ENCODE measurements around the gene ADAD1. TPM values are rescaled to one million over a fixed set of nuclear protein-coding genes. Genes with fewer than 3 reads are reported as not detected.

ADAD1 gene
- total RNA-seq, 4 donors from 2014 or later = 0.55 TPM; not detected in 3

GRCh38 chr4:122377352-122377751 lies 1.5 kb upstream of the ADAD1 start:
- no peaks in the 10 kb centered on the region for H3K27me3 ChIP-seq
- no peaks in the 10 kb centered on the region for H3K36me3 ChIP-seq
- no peaks in the 10 kb centered on the region for H3K4me1 ChIP-seq
- DNase-seq = no peak
- no peak for TF ChIP-seq CTCF (IDR thresholded peaks at IDR 0.05)
- no peak for TF ChIP-seq POLR2A (IDR thresholded peaks at IDR 0.05)
- no peak overlapping the region for H3K27ac ChIP-seq
- H3K9me3 ChIP-seq = no peaks in the 10 kb centered on the region
- no peak overlapping the region for H3K4me3 ChIP-seq
- intact Hi-C loops (cut with DNase I; ENCODE audit: low total_unique reads) = no loop called here

GRCh38 chr4:122379239-122379638 lies 428 bp downstream of the ADAD1 start:
- Histone ChIP-seq H3K36me3 (no peaks in the 10 kb centered on the region), H3K9me3 (no peaks in the 10 kb centered on the region), H3K4me1 (no peaks in the 10 kb centered on the region), H3K27ac (no peak overlapping the region), H3K27me3 (no peaks in the 10 kb centered on the region), H3K4me3 (no peak overlapping the region)
- intact Hi-C loops (cut with DNase I; ENCODE audit: low total_unique reads) = no loop called here
- TF ChIP-seq CTCF (IDR thresholded peaks at IDR 0.05) (no peak), POLR2A (IDR thresholded peaks at IDR 0.05) (no peak)
- DNase-seq = no peak

GRCh38 chr4:122383341-122383740 lies 4.5 kb downstream of the ADAD1 start:
- H3K27me3 ChIP-seq = no peaks in the 10 kb centered on the region
- no peak for DNase-seq
- no peaks in the 10 kb centered on the region for H3K36me3 ChIP-seq
- no peaks in the 10 kb centered on the region for H3K4me1 ChIP-seq
- no peak overlapping the region for H3K27ac ChIP-seq
- no peak overlapping the region for H3K4me3 ChIP-seq
- no peaks in the 10 kb centered on the region for H3K9me3 ChIP-seq
- no peak for TF ChIP-seq CTCF (IDR thresholded peaks at IDR 0.05)
- no peak for TF ChIP-seq POLR2A (IDR thresholded peaks at IDR 0.05)
- intact Hi-C loops (cut with DNase I; ENCODE audit: low total_unique reads) = no loop called here

- Histone ChIP-seq H3K4me1 (no peaks in the 10 kb centered on the region), H3K27ac (no peak overlapping the region), H3K9me3 (no peaks in the 10 kb centered on the region), H3K36me3 (no peaks in the 10 kb centered on the region), H3K27me3 (no peaks in the 10 kb centered on the region), H3K4me3 (no peak overlapping the region)
- no peak for TF ChIP-seq CTCF (IDR thresholded peaks at IDR 0.05)
- TF ChIP-seq POLR2A (IDR thresholded peaks at IDR 0.05) = no peak
- intact Hi-C loops (cut with DNase I; ENCODE audit: low total_unique reads) = no loop called here
- DNase-seq = no peak
Observed at GRCh38 chr4:122384245-122384644, 5.4 kb downstream of the ADAD1 start.

GRCh38 chr4:122393276-122393675 lies 14.5 kb downstream of the ADAD1 start:
- TF ChIP-seq POLR2A (IDR thresholded peaks at IDR 0.05) (no peak), CTCF (IDR thresholded peaks at IDR 0.05) (no peak)
- Histone ChIP-seq H3K9me3 (no peaks in the 10 kb centered on the region), H3K27me3 (no peaks in the 10 kb centered on the region), H3K36me3 (no peaks in the 10 kb centered on the region), H3K4me3 (no peak overlapping the region), H3K4me1 (no peaks in the 10 kb centered on the region), H3K27ac (no peak overlapping the region)
- no peak for DNase-seq
- intact Hi-C loops (cut with DNase I; ENCODE audit: low total_unique reads) = no loop called here

Measured in uterus (tissue), 4 donors.